Measurements from ENCODE around the gene COPG1. TPM values are rescaled to one million over a fixed set of nuclear protein-coding genes. Genes with fewer than 3 reads are reported as not detected.
A peak's percentile ranks its signal among the peaks of the same experiment; 100 is the strongest.
"Not testable (repeated sequence)": the region's sequence is repeated elsewhere in the genome, so short reads cannot be mapped to it uniquely, and the experiment has no call there.

Gene COPG1, protein sequence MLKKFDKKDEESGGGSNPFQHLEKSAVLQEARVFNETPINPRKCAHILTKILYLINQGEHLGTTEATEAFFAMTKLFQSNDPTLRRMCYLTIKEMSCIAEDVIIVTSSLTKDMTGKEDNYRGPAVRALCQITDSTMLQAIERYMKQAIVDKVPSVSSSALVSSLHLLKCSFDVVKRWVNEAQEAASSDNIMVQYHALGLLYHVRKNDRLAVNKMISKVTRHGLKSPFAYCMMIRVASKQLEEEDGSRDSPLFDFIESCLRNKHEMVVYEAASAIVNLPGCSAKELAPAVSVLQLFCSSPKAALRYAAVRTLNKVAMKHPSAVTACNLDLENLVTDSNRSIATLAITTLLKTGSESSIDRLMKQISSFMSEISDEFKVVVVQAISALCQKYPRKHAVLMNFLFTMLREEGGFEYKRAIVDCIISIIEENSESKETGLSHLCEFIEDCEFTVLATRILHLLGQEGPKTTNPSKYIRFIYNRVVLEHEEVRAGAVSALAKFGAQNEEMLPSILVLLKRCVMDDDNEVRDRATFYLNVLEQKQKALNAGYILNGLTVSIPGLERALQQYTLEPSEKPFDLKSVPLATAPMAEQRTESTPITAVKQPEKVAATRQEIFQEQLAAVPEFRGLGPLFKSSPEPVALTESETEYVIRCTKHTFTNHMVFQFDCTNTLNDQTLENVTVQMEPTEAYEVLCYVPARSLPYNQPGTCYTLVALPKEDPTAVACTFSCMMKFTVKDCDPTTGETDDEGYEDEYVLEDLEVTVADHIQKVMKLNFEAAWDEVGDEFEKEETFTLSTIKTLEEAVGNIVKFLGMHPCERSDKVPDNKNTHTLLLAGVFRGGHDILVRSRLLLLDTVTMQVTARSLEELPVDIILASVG
- 122 TPM for total RNA-seq
- long read RNA-seq, transcript COPG1-201 (24 exons, 3,078 nt) = major isoform, 184 of 237 reads
- long read RNA-seq, partial matches to known transcripts = 33 of 237 reads
- long read RNA-seq, other reads (novel, unspliced or antisense) = 20 of 237 reads

DNA sequence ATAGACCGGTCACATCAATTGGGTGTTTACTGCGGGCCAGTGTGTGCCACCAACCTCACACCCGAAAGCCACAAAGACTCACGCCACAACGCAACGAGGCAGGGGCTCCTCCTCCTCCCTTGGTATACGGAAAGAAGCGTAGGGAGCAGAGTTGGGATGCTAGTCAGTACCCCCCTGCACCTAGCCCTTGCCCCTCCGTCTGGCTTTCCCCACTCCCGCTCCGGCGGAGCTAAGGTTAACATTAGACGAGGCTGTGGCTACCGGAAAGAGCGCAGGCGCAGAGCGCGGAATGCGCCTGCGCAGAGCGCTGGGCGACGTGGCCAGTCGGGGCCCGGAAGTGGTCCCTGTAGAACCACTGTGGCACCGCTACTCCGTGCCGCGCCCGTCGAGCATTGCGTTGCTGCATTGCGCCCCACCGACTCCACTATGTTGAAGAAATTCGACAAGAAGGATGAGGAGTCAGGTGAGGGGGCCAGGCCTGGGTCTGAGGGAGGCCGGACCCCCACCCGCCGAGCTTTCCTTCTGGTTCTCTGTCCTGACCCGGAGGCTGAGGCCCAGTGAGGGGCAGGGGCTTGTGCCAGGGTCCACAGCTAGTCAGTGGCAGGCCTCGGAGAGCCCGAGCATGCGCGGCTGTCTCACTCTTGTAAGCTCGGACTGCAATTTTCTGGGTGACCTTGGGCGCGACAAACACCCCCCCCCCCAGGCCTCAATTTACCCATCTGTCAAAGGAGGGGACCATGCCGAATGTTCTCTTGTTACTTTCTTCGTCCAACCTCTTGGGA, at the start of gene COPG1:
TSS of gene COPG1 (plus strand) at position 323 of the 782 bp plus-strand sequence. CDS start at position 427, 104 bp downstream.
- intact Hi-C loops (cut with DNase I) = loop anchor here (1.0 to 5.0 kb wide), 3 partner anchors 67 to 88 kb away; partner anchors contain the start of genes CNBP and ISY1
- peak; percentile 93 for DNase-seq (ENCODE audit: low spot score)

DNA sequence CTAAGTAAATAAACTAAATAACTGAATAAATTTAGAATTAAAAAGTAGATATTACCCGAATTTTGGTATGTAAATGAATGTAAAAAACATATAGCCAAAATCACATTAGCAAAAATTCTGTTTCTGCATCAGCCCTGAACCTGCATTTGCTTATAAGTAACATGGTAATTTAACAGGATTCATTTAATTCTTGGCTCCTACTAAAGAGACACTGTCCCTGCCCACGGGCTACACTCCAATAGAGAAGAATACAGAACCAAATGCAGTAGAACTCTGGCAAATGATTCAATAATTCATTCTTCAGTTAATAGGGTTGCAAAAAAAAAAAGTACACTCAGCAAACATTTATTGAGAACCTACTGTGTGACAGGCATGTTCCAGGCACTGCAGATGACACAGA, 44.9 kb upstream of the COPG1 start:
- DNase-seq (ENCODE audit: low spot score) = no peak
- intact Hi-C loops (cut with DNase I) = no loop called here

DNA sequence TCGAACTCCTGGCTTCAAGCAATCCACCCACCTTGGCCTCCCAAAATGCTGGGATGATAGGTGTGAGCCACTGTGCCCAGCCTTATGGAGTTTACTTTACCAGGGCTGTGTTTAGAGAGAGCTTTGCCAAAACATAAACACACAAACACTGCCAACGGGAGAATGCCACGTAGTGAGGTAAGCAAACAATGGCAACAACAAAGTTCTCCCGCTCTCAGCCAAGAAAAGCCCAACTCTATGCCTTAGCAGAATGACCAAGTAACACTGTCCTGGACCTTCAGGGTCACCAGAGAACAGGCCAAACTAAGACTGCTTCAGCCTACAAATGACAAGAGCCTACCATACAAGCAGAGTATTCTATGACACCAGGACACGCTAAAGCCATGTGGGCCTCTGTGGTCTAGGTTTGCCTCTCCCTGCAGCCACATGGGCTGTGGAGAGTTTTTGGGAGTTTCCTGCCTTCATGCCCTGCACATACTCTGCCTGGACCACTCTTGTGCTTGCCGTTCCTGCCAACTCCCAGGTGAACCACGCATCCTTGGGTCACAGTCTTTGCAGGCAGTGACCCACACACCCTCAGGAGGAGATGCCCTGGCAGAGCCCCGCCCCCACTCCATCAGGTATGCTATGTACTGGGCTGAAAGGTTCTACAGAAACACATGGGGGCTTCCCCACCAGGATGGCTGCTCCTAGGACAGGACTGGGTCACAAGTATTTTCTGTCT, 44.1 kb upstream of the COPG1 start:
- intact Hi-C loops (cut with DNase I) = no loop called here
- no peak for DNase-seq (ENCODE audit: low spot score)

DNA sequence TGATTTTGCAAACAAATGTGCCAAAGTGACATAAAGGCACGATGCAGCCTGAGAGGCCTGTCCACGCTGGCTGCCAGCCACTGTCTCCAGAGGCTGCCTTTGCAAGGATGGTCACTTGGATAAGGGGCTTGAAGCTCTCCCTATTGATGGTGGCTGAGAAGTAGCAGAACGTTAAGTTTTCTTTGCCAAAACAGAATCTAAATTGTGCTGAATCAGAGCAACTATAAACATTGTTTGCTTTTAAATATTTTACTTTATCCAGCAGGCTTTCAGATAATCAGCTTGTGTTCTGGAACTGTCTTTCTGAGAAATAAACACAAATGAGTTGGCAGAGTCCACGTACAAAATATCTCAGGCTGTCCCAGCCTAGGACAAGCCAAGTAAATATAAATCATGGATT, 41.9 kb upstream of the COPG1 start:
- intact Hi-C loops (cut with DNase I) = no loop called here

DNA sequence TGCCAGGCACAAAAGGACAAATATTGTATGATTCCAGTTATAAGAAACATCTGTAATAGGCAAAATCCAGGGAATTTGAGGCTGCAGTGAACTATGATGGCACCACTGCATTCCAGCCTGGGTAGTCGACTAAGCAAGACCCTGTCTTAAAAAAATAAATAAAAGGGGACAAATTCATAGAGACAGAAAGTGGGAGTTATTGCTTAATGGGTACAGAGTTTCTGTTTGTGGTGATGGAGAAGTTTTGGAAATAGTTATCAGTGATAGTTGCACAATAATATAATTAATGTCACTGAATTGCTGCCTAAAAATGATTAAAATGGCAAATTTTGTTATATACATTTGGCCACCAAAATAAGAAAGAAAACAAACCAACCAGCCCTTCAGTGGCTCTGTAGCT, 38.1 kb upstream of the COPG1 start:
- DNase-seq (ENCODE audit: low spot score) = no peak
- intact Hi-C loops (cut with DNase I) = no loop called here

More for the DNA sequence above, 41.9 kb upstream of the COPG1 start:
- no peak for DNase-seq (ENCODE audit: low spot score)

DNA sequence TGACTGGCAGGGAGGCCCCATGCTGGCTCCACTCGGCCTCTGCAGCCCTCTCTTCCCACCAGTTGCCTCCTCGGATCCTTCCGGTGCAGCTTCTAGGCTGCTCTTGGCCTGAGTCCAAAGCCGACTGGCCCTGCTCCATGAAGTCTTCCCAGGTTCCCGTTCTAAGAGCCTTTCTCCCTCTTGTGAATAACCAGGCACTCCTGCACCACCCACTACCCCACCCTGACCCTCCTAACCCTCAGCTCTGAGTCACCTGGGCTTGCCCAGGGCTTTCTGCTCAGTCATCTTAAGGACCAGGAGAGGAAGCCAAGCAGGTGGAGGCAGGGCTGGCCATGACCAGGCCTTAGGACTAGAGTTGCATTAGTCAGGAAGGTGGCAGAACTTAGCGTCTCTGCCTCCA, 37.6 kb upstream of the COPG1 start:
- DNase-seq (ENCODE audit: low spot score) = peak; percentile 86
- intact Hi-C loops (cut with DNase I) = no loop called here

DNA sequence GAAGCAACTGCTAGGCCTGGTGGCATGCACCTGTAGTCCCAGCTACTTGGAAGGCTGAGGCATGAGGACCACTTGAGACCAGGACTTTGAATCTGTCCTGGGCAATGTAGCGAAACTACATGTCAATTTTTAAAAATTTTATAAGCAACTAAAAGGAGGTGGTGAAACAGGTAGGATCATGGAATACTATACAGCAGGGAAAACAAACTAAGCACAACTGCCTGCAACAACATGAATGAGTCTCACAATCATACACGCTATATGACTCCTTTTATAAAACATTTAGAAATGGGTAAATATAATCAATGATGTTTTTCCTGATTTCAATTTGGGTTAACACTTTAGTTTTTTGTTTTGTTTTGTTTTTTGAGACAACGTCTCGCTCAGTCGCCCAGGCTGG, 36.2 kb upstream of the COPG1 start:
- intact Hi-C loops (cut with DNase I) = no loop called here
- no peak for DNase-seq (ENCODE audit: low spot score)

DNA sequence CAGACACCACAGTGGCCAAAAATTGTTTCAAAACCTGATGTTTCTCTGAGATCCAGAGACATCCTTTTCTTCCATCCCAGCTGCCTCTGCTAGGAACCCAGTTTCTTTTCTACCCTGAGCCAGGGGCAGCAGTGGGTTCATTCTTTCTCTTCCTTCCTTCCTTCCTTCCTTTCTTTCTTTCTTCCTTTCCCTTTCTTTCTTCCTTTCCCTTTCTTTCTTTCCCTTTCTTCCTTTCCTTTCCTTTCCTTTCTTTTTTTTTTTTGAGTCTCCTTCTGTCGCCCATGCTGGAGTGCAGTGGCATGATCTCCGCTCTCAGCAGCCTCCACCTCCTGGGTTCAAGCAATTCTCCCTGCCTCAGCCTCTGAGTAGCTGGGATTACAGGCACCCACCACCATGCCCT, 30.7 kb upstream of the COPG1 start:
- no peak for DNase-seq (ENCODE audit: low spot score)

DNA sequence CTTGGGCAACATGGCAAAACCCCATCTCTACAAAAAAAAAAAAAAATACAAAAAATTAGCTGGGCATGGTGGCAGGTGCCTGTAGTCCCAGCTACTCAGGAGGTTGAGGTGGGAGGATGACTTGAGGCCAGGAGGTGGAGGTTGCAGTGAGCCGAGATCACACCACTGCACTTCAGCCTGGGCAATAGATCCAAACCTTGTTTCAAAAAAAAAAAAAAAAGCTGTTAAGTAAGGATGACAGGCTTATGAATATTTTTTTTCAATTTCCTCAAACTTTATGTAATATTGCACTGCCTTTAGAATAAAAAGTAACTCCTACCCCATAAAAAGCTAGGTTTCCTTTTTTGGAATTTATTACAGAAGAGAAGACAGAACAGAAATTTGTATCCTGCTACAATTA, 25.0 kb upstream of the COPG1 start:
- intact Hi-C loops (cut with DNase I); DNase-seq (ENCODE audit: low spot score): not testable (repeated sequence)

More for the DNA sequence above, 30.7 kb upstream of the COPG1 start:
- intact Hi-C loops (cut with DNase I) = no loop called here

DNA sequence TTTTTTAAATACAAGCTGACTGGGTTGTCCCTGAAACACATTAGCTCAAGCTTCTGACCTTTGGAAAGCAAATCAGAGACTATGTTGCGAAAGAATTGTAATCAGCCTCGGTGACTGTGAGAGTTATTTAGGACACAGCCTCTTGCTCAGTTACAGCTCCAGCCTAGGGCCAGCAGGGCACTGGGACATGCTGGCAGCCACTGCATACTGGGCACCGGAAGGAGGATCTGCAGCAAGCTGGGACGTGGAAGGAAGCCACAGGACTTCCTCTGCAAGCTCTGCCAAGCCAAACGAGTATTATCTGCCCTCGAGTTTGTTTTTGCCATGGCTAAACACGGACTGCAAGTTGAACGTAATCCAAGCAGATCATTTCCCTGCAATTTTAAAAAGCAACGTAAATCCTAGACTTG, 24.4 kb upstream of the COPG1 start:
- DNase-seq (ENCODE audit: low spot score) = peak; percentile 89
- intact Hi-C loops (cut with DNase I) = loop anchor here (1.0 to 5.0 kb wide), 3 partner anchors 30 to 64 kb away; partner anchors contain the start of genes CNBP and ISY1

DNA sequence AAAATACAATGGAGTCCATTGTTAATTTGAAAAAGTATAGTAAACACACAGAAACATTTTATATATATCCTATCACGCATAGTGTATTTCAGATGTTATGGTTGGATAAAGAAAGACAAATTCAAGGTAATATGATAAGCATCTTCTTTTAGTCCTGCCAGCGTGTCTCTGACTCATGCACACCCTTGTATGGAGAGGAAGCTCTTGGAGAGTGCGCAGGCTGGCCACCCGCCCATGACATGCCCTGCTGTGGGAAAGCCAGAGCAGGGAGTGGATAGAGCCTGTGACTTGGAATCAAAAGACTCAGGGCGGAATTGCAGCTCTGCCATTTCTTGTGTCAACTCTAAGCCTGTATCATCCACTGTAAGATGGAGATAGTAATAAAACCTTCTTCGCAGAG, 23.0 kb upstream of the COPG1 start:
- intact Hi-C loops (cut with DNase I) = loop anchor here (5.0 kb wide), 1 partner anchor 44 kb away; the partner anchor contains the start of gene CNBP
- peak; percentile 93 for DNase-seq (ENCODE audit: low spot score)

DNA sequence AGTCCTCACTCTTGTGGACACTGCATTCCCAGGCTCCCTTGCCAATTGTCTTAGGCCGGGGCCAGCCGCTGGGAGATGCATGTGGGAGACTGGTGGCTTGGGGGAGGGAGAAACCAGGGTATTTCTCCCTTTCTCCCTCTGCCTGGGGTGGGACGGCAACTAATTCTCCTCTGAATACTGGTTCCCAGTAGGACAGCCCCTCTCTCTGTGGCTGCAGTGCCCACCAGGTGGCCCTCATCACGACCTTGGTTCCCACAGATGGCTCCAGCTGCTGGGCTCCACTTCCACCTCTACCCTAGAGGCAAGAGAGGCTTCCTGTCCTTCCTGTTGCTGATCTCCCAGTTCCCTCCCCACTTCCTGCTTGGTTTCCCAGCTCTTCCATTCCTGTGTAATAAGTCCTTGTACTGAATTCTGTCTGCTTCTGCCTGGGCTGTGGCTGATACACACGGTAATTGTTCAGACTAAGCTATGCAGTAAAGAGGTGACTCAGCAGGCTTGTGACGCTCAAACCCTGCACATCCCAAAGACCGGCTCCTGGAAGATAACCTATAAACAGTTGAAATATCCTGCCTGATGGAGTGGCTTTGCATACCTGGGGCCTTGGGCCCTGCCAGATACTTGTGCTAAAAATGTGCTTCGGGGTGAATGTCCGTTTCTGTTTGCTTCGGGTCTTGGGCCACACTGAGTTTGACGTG, 20.4 kb upstream of the COPG1 start:
- intact Hi-C loops (cut with DNase I) = loop anchor here (5.0 kb wide), 1 partner anchor 47 kb away; the partner anchor contains the start of gene CNBP
- DNase-seq (ENCODE audit: low spot score) = no peak

DNA sequence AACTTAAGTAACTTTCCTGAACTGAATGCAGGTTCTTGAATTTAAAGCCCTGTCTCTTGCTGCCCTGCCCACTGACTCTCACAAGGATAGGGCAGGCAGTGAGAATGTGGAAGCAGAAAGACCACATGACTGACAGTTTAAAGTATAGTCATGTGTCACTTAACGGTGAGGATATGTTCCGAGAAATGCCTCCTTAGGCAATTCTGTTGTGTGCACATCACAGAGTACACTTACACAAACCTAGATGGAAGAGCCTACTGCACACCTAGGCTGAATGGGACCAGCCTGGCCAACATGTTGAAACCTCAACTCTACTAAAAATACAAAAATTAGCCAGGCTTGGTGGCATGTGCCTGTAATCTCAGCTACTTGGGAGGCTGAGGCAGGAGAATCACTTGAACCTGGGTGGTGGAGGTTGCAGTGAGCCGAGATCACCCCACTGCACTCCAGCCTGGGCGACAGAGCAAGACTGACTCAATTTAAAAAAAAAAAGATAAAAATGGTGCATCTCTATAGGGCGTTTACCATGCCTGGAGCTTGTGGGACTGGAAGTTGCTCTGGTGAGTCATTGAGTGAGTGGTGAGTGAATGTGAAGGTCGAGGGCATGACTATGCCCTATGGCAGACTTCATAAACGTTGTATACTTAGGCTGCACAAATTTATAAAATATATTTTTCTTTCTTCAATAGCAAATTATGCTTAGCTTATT, 18.9 kb upstream of the COPG1 start:
- intact Hi-C loops (cut with DNase I) = no loop called here

DNA sequence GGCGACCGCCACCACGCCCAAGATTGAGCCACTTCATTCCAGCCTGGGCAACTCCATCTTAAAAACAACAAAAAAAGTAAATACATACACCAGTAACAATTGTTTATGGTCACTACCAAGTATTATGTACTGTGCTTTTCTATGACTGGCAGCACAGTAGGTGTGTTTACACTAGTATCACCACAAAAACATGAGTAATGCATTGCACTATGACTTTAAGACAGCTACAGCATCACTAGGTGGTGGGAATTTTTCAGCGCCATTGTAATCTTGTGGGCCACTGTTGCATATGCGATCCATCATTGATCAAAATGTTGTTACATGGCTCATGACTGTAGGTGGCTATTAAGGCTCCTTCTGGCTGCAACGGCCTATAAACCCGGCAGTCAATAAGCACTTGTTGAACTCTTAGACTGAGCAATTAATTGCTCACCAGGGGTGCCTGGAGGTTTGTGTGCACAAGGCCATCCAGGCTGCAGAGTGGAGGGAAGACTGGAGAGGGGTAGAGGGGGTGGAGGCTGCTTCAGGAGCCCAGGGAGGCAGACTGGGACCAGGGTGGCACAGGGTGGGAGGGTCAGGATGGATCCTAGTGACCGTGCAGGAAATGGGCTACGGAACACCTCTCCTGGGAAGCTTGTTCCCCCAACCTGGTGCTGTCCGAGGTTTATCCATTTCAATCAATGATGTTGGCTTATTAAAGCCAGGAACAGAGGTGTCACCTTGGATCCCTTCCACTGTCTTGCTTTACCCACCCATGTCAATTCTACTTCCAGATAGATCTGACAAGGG, 17.9 kb upstream of the COPG1 start:
- intact Hi-C loops (cut with DNase I) = no loop called here
- no peak for DNase-seq (ENCODE audit: low spot score)

More for the DNA sequence above, 18.9 kb upstream of the COPG1 start:
- DNase-seq (ENCODE audit: low spot score) = no peak

DNA sequence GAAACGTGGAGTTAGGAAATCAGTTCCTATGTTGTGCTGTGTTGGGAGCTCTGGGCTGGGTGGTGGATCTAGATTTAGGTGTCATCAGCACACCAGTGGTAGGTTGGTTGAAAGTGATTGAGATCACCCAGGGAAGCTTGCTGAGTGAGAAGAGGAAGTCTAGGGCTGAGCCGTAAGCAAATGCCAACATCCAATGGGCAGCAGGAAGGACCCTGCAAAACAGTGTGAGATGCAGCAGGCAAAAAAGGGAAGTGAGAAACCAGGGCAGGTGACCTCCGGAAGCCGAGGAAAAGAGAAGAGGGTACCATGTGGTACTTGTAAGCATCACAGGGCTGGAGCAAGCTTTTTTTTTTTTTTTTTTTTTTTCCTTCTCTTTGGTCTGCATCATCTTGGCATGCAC, 15.9 kb upstream of the COPG1 start:
- peak; percentile 91 for DNase-seq (ENCODE audit: low spot score)
- intact Hi-C loops (cut with DNase I) = no loop called here

DNA sequence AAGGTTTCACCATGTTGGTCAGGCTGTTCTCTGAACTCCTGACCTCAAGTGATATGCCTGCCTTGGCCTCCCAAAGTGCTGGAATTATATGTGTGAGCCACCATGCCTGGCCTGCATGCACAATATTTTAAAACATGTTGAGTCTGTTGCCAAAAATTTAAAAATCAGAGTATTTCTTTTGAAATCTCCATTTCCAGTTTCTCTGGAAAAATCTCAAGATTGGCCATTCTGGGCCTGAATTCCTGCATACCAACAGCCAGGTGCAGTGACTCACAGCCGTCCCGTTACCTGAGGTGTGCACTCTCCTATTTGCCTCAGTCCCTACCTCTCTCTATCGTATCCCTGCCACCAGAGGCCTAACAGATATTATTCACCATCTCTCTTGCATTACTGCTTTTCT, 15.0 kb upstream of the COPG1 start:
- DNase-seq (ENCODE audit: low spot score) = no peak
- intact Hi-C loops (cut with DNase I) = no loop called here
